ENCODE results near the gene AFF1.

AFF1 gene

DNA sequence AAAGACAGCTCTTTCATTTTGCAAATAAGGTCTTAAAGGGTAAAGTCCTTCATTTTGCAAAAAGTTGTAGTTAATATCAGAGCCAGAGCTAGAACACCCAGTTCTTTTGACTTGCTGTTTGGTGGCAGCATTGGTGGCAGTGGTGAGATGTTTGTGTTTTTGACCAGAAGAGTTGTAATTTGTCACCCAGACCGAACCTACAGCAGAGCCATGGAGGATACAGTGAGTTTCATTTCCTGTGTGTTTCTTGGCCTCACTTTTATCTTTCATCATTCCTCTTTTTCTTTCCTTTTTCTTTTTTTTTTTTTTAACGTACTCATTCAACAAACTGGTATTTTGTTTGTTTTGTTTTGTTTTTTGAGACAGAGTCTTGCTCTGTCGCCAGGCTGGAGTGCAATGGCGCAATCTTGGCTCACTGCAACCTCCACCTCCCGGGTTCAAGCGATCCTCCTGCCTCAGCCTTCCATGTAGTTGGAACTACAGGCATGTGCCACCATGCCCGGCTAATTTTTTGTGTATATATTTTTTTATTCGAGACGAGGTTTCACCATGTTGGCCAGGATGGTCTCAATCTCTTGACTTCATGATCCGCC, 116.4 kb downstream of the AFF1 start:
- peaks cover 3% of the 10 kb centered on the region in 2 donors for H3K9me3 ChIP-seq (replicated peaks in 1 of 2; ENCODE audit: control insufficient read depth in 2 of 2, insufficient read depth in 1 of 2, low read depth in 1 of 2, low read length in 2 of 2)
- no peak overlapping the region for H3K4me2 ChIP-seq (ENCODE audit: insufficient read depth, low read length, poor library complexity, severe bottlenecking)
- H3K23ac ChIP-seq (ENCODE audit: low read depth, low read length, poor library complexity) = no peak overlapping the region
- no peak overlapping the region for H3K4ac ChIP-seq (ENCODE audit: low read length)
- H4K8ac ChIP-seq (ENCODE audit: low read depth, low read length) = no peak overlapping the region
- no peak for DNase-seq (ENCODE audit: low spot score)
- H3K36me3 ChIP-seq (replicated peaks in 1 of 2; ENCODE audit: control insufficient read depth in 2 of 2, insufficient read depth in 2 of 2, low read length in 2 of 2) = peaks cover 12 to 46% of the 10 kb centered on the region in 2 donors
- H4K91ac ChIP-seq (ENCODE audit: low read depth, low read length, poor library complexity) = no peak overlapping the region
- H2BK5ac ChIP-seq (ENCODE audit: low read length) = no peak overlapping the region
- no peak overlapping the region for H2AK5ac ChIP-seq (ENCODE audit: low read depth, low read length)
- H3K18ac ChIP-seq (ENCODE audit: low read length) = no peak overlapping the region
- WGBS, 2 donors (ENCODE audit: extremely low coverage in 2 of 2, insufficient read length in 2 of 2, insufficient replicate concordance in 1 of 2) = no CpG with 5 or more reads among the region's 10 CpGs
- no peak overlapping the region for H3K4me3 ChIP-seq (ENCODE audit: low read length in 2 of 2)
- H3K14ac ChIP-seq (ENCODE audit: low read length) = no peak overlapping the region
- peaks cover 2 to 21% of the 10 kb centered on the region in 2 donors for H3K4me1 ChIP-seq (ENCODE audit: control insufficient read depth in 2 of 2, insufficient read depth in 1 of 2, low read depth in 1 of 2, low read length in 2 of 2)
- H2BK15ac ChIP-seq (ENCODE audit: low read length) = no peak overlapping the region
- H2AFZ ChIP-seq (ENCODE audit: low read length) = no peak overlapping the region
- H3K27me3 ChIP-seq (ENCODE audit: control insufficient read depth in 3 of 3, insufficient read depth in 3 of 3, low read depth in 1 of 3, low read length in 3 of 3) = no peaks in the 10 kb centered on the region
- H3K27ac ChIP-seq (replicated peaks; ENCODE audit: low read length) = no peak overlapping the region
- H3K79me1 ChIP-seq (ENCODE audit: low read depth, low read length) = peaks cover 7% of the 10 kb centered on the region
- H2BK120ac ChIP-seq (ENCODE audit: low read depth, low read length) = no peak overlapping the region
- H2BK12ac ChIP-seq (ENCODE audit: low read length) = no peak overlapping the region
- H3K9ac ChIP-seq (ENCODE audit: low read depth, low read length, poor library complexity) = no peak overlapping the region

DNA sequence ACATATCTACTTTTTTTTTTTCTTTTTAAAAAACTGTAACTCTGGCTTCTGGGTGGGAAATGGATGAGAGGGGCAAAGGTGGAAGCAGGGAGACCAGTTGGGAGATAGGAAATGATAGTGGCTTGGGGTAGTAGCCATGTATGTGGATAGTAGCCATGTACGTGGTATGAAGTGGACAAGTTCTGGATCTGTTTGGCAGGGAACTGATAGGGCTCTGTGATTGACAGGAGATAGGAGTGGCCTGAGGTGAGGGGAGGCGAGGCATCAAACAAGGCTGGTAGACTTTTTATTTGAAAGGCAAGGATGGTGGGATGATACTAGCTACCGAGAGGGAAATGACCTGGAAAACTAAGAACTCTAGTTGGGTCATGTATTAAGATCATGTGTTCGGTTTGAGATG, 117.8 kb downstream of the AFF1 start:
- H3K9ac ChIP-seq (ENCODE audit: low read depth, low read length, poor library complexity) = no peak overlapping the region
- H3K14ac ChIP-seq (ENCODE audit: low read length) = no peak overlapping the region
- H3K9me3 ChIP-seq (replicated peaks in 1 of 2; ENCODE audit: control insufficient read depth in 2 of 2, insufficient read depth in 1 of 2, low read depth in 1 of 2, low read length in 2 of 2) = peaks cover 0 to 3% of the 10 kb centered on the region in 2 donors
- no peak overlapping the region for H2BK5ac ChIP-seq (ENCODE audit: low read length)
- peaks cover 6 to 32% of the 10 kb centered on the region in 2 donors for H3K36me3 ChIP-seq (replicated peaks in 1 of 2; ENCODE audit: control insufficient read depth in 2 of 2, insufficient read depth in 2 of 2, low read length in 2 of 2)
- H2BK12ac ChIP-seq (ENCODE audit: low read length) = no peak overlapping the region
- WGBS, 2 donors (ENCODE audit: extremely low coverage in 2 of 2, insufficient read length in 2 of 2, insufficient replicate concordance in 1 of 2) = no CpG with 5 or more reads among the region's 4 CpGs
- H2BK15ac ChIP-seq (ENCODE audit: low read length) = no peak overlapping the region
- peaks cover 3% of the 10 kb centered on the region for H3K79me1 ChIP-seq (ENCODE audit: low read depth, low read length)
- H3K27me3 ChIP-seq (ENCODE audit: control insufficient read depth in 3 of 3, insufficient read depth in 3 of 3, low read depth in 1 of 3, low read length in 3 of 3) = no peaks in the 10 kb centered on the region
- H2BK120ac ChIP-seq (ENCODE audit: low read depth, low read length) = no peak overlapping the region
- no peak overlapping the region for H3K27ac ChIP-seq (replicated peaks; ENCODE audit: low read length)
- peaks cover 0 to 17% of the 10 kb centered on the region in 2 donors for H3K4me1 ChIP-seq (ENCODE audit: control insufficient read depth in 2 of 2, insufficient read depth in 1 of 2, low read depth in 1 of 2, low read length in 2 of 2)
- no peak for DNase-seq (ENCODE audit: low spot score)
- no peak overlapping the region for H4K91ac ChIP-seq (ENCODE audit: low read depth, low read length, poor library complexity)
- H3K4ac ChIP-seq (ENCODE audit: low read length) = no peak overlapping the region
- H3K18ac ChIP-seq (ENCODE audit: low read length) = no peak overlapping the region
- no peak overlapping the region for H3K23ac ChIP-seq (ENCODE audit: low read depth, low read length, poor library complexity)
- H3K4me3 ChIP-seq (ENCODE audit: low read length in 2 of 2) = no peak overlapping the region
- no peak overlapping the region for H4K8ac ChIP-seq (ENCODE audit: low read depth, low read length)
- H2AFZ ChIP-seq (ENCODE audit: low read length) = no peak overlapping the region
- H3K4me2 ChIP-seq (ENCODE audit: insufficient read depth, low read length, poor library complexity, severe bottlenecking) = no peak overlapping the region
- no peak overlapping the region for H2AK5ac ChIP-seq (ENCODE audit: low read depth, low read length)

DNA sequence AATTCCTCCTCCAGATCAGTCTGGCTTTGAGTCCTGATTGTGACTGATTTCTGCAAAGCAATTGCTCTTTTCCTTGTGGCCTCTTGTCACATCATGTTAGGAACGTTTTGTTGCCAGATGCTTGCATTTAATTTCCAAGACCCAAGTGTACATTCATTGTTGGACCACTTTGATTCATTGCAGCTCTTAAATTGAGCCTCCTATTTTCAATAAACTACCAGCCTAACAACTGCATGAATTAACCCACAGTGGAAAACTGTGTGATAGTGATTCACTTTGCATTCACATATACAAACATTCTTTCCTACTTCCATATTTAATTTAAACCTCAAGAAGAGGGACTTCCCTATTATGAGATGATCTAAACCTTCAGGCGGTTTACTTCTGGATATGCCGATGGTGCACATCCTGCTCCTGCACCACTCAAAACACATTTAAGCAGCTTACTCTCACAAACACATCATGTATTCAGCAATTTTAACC, 118.4 kb downstream of the AFF1 start:
- Histone ChIP-seq H2AK5ac (ENCODE audit: low read depth, low read length) (no peak overlapping the region), H3K27ac (replicated peaks; ENCODE audit: low read length) (no peak overlapping the region), H2AFZ (ENCODE audit: low read length) (no peak overlapping the region), H3K4ac (ENCODE audit: low read length) (no peak overlapping the region), H3K4me3 (ENCODE audit: low read length in 2 of 2) (no peak overlapping the region), H4K8ac (ENCODE audit: low read depth, low read length) (no peak overlapping the region), H4K91ac (ENCODE audit: low read depth, low read length, poor library complexity) (no peak overlapping the region), H2BK120ac (ENCODE audit: low read depth, low read length) (no peak overlapping the region), H2BK15ac (ENCODE audit: low read length) (no peak overlapping the region), H3K36me3 (replicated peaks in 1 of 2; ENCODE audit: control insufficient read depth in 2 of 2, insufficient read depth in 2 of 2, low read length in 2 of 2) (peaks cover 6 to 26% of the 10 kb centered on the region in 2 donors), H3K9me3 (replicated peaks in 1 of 2; ENCODE audit: control insufficient read depth in 2 of 2, insufficient read depth in 1 of 2, low read depth in 1 of 2, low read length in 2 of 2) (peaks cover 0 to 3% of the 10 kb centered on the region in 2 donors), H3K9ac (ENCODE audit: low read depth, low read length, poor library complexity) (no peak overlapping the region), H3K4me2 (ENCODE audit: insufficient read depth, low read length, poor library complexity, severe bottlenecking) (no peak overlapping the region), H3K79me1 (ENCODE audit: low read depth, low read length) (peaks cover 3% of the 10 kb centered on the region), H3K14ac (ENCODE audit: low read length) (no peak overlapping the region), H2BK12ac (ENCODE audit: low read length) (no peak overlapping the region), H3K27me3 (ENCODE audit: control insufficient read depth in 3 of 3, insufficient read depth in 3 of 3, low read depth in 1 of 3, low read length in 3 of 3) (no peaks in the 10 kb centered on the region), H3K23ac (ENCODE audit: low read depth, low read length, poor library complexity) (no peak overlapping the region), H2BK5ac (ENCODE audit: low read length) (no peak overlapping the region), H3K18ac (ENCODE audit: low read length) (no peak overlapping the region), H3K4me1 (ENCODE audit: control insufficient read depth in 2 of 2, insufficient read depth in 1 of 2, low read depth in 1 of 2, low read length in 2 of 2) (peaks cover 0 to 21% of the 10 kb centered on the region in 2 donors)
- no peak for DNase-seq (ENCODE audit: low spot score)
- whole genome bisulfite sequencing, 2 donors (ENCODE audit: extremely low coverage in 2 of 2, insufficient read length in 2 of 2, insufficient replicate concordance in 1 of 2) = no CpG with 5 or more reads among the region's 3 CpGs

GRCh38 chr4:87053802-87054767, 119.3 kb downstream of the AFF1 start:
- H3K4me1 ChIP-seq (ENCODE audit: control insufficient read depth in 2 of 2, insufficient read depth in 1 of 2, low read depth in 1 of 2, low read length in 2 of 2) = peaks cover 0 to 25% of the 10 kb centered on the region in 2 donors
- WGBS, 2 donors (ENCODE audit: extremely low coverage in 2 of 2, insufficient read length in 2 of 2, insufficient replicate concordance in 1 of 2) = no CpG with 5 or more reads among the region's 10 CpGs

More at GRCh38 chr4:87053802-87054767, 119.3 kb downstream of the AFF1 start:
- Histone ChIP-seq H3K27ac (replicated peaks; ENCODE audit: low read length) (no peak overlapping the region), H2BK12ac (ENCODE audit: low read length) (no peak overlapping the region), H3K14ac (ENCODE audit: low read length) (no peak overlapping the region), H2BK5ac (ENCODE audit: low read length) (no peak overlapping the region), H3K4me3 (ENCODE audit: low read length in 2 of 2) (no peak overlapping the region), H3K9me3 (replicated peaks in 1 of 2; ENCODE audit: control insufficient read depth in 2 of 2, insufficient read depth in 1 of 2, low read depth in 1 of 2, low read length in 2 of 2) (peaks cover 0 to 3% of the 10 kb centered on the region in 2 donors), H3K27me3 (ENCODE audit: control insufficient read depth in 3 of 3, insufficient read depth in 3 of 3, low read depth in 1 of 3, low read length in 3 of 3) (no peaks in the 10 kb centered on the region), H2AK5ac (ENCODE audit: low read depth, low read length) (no peak overlapping the region), H3K18ac (ENCODE audit: low read length) (no peak overlapping the region), H3K4me2 (ENCODE audit: insufficient read depth, low read length, poor library complexity, severe bottlenecking) (no peak overlapping the region), H2AFZ (ENCODE audit: low read length) (no peak overlapping the region), H2BK120ac (ENCODE audit: low read depth, low read length) (no peak overlapping the region), H2BK15ac (ENCODE audit: low read length) (no peak overlapping the region), H4K8ac (ENCODE audit: low read depth, low read length) (no peak overlapping the region), H3K36me3 (replicated peaks in 1 of 2; ENCODE audit: control insufficient read depth in 2 of 2, insufficient read depth in 2 of 2, low read length in 2 of 2) (peaks cover 6 to 19% of the 10 kb centered on the region in 2 donors), H3K4ac (ENCODE audit: low read length) (no peak overlapping the region), H3K79me1 (ENCODE audit: low read depth, low read length) (peaks cover 3% of the 10 kb centered on the region), H3K23ac (ENCODE audit: low read depth, low read length, poor library complexity) (no peak overlapping the region), H4K91ac (ENCODE audit: low read depth, low read length, poor library complexity) (no peak overlapping the region), H3K9ac (ENCODE audit: low read depth, low read length, poor library complexity) (no peak overlapping the region)
- DNase-seq (ENCODE audit: low spot score) = no peak
